Measurements from ENCODE around the gene ZFP3. TPM values are rescaled to one million over a fixed set of nuclear protein-coding genes. Genes with fewer than 3 reads are reported as not detected.
"Not testable (repeated sequence)": the region's sequence is repeated elsewhere in the genome, so short reads cannot be mapped to it uniquely, and the experiment has no call there.

Gene ZFP3
- polyA plus RNA-seq, 1 of the 3 experiments (the other 2 are of a cell fraction), result 1.5 TPM

DNA sequence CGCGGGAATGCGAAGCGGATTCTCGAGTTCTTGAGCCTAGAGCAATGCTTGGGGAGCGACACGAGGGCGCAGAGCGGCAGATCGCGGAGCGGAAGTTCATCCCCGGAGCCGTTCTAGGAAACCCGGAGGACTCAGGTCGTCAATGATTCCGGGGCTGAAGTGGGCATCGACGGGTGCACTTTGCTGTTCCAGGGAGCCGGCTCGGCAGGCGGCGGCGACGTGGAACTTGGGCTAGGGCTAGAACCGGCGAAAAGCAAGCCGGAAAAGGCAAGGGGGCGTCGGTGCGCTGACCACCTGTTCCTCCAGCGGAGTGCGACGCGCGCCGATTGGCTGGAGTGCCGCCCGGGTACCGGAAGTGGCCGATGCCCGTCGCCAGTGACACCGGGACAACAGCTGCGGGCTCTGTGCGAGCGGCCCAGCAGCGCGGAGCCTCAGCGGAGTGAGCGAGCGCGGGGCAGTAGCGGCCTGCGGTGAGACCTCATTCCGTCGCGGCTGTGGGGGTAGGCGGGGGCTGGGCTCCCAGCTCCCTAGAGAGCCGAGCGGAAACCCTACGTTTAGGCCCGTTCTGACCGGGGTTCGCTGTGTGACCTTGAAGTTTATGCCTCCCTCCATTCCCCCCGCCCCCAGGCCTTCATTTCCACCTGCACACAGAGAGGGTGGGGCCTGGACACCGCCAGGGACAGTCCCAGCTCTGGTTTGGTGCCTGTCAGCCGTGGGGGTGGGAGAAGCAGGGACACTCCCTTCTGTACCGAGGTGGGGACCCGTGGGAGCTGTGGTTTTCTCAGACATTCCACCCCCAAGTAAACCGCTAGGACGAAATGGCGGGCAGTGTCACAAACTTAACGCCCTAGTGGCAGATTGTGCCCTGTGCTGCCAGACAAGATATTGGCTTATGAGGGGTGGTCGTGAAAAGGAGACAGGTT lies at the start of gene ZFP3 (continued):
- TF ChIP-seq RFX5 (IDR thresholded peaks at IDR 0.05; ENCODE audit: low read length), result no peak
- no peak for TF ChIP-seq EP300 (IDR thresholded peaks at IDR 0.05; ENCODE audit: borderline replicate concordance in 1 of 2, low read depth in 1 of 2, low read length in 1 of 2)
- TF ChIP-seq TAF1 (IDR thresholded peaks at IDR 0.05; ENCODE audit: borderline replicate concordance, low read depth, low read length), result no peak
- TF ChIP-seq GABPA (IDR thresholded peaks at IDR 0.05; ENCODE audit: low read depth), result peak; percentile 84
- TF ChIP-seq TEAD4 (IDR thresholded peaks at IDR 0.05; ENCODE audit: borderline replicate concordance, insufficient read depth), result no peak
- TF ChIP-seq MXI1 (IDR thresholded peaks at IDR 0.05; ENCODE audit: low read depth, low read length), result no peak
- TF ChIP-seq RAD21 (IDR thresholded peaks at IDR 0.05; ENCODE audit: low read length), result no peak
- TF ChIP-seq, protein P1, sequence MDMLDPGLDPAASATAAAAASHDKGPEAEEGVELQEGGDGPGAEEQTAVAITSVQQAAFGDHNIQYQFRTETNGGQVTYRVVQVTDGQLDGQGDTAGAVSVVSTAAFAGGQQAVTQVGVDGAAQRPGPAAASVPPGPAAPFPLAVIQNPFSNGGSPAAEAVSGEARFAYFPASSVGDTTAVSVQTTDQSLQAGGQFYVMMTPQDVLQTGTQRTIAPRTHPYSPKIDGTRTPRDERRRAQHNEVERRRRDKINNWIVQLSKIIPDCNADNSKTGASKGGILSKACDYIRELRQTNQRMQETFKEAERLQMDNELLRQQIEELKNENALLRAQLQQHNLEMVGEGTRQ (IDR thresholded peaks at IDR 0.05; ENCODE audit: borderline replicate concordance, low read depth, low read length), result no peak
- TF ChIP-seq RXRA (IDR thresholded peaks at IDR 0.05; ENCODE audit: borderline replicate concordance, low read depth), result no peak

DNA sequence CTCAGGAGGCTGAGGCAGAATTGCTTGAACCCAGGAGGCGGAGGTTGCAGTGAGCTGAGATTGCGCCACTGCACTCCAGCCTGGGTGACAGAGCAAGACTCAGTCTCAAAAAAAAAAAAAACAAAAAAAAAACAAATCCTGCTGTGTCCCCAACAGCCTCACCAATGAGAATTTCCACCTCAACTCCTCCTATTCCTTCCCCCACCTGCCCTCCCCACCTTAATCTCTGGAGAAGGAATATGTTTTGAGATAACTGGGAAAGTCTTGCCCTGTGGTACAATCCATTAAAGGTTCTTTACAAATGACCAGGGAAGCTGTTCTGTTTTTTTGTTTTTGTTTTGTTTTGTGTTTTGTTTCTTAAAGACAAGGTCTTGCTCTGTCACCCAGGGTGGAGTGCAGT lies 48.1 kb upstream of the ZFP3 start:
- not testable (repeated sequence) for H3K27ac ChIP-seq (ENCODE audit: low read depth in 2 of 2, low read length in 1 of 2)

DNA sequence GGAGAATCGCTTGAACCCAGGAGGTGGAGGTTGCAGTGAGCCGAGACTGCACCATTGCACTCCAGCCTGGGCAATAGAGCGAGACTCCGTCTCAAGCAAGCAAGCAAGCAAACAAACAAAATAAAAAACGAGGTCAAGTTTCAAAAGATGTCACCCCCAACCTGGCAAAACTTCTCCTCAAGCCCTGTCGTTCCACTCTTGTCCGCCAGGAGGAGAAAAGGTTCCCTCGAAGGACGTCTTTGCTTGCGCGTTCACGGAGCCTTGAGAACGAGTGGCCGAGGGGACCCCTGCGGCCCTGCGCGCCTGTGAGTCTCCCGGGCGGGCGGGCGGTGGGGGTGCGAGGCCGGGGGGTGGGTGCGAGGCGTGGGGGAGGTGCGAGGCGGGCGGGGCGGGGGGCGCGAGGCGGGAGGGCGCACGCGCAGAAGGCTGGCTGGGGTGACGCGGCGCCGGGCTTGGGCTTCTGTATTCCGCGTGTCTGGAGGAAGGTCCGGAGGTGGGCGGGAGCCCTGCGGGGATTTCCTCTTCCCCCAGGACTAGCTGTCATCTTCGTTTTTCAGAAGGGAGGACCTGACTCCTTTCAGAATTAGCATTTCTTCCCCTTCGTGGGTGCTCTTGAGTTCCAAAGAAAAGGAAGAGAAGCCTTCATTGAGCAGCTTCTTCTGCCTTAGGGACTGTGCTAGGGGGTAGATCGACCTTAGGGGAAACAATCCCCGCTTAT lies 46.7 kb upstream of the ZFP3 start:
- H3K9ac ChIP-seq, result peak overlapping the region; percentile 43; the same call in 1 of the 2 replicates
- H3K27me3 ChIP-seq (ENCODE audit: insufficient read depth), result no peaks in the 10 kb centered on the region
- H4K20me1 ChIP-seq (ENCODE audit: insufficient read depth), result no peaks in the 10 kb centered on the region
- peaks cover 4% of the 10 kb centered on the region for H3F3A ChIP-seq (replicated peaks; ENCODE audit: insufficient read depth)
- peak overlapping the region; percentile 34 to 55; a peak in 3 of 4 replicates for H3K4me3 ChIP-seq (ENCODE audit: low read depth in 2 of 2, low read length in 1 of 2)
- H3K27ac ChIP-seq (ENCODE audit: low read depth in 2 of 2, low read length in 1 of 2), result peak overlapping the region in 1 of 2 experiments; percentile 11; a peak in 1 of 4 replicates
- H3K36me3 ChIP-seq (replicated peaks in 1 of 2; ENCODE audit: control insufficient read depth in 1 of 2, insufficient read depth in 2 of 2, low read length in 1 of 2), result no peaks in the 10 kb centered on the region
- H3K4me2 ChIP-seq, result peak overlapping the region; percentile 71
- H3K9me2 ChIP-seq, result no peaks in the 10 kb centered on the region
- no peaks in the 10 kb centered on the region for H3K79me2 ChIP-seq (ENCODE audit: insufficient read depth)
- POLR2A ChIA-PET, result no interaction called here
- no peaks in the 10 kb centered on the region for H3K9me3 ChIP-seq
- peak overlapping the region; percentile 99 for H2AFZ ChIP-seq (ENCODE audit: low read depth)
- peaks cover 0 to 2% of the 10 kb centered on the region in 2 experiments; a peak in 1 of 4 replicates for H3K4me1 ChIP-seq (ENCODE audit: control insufficient read depth in 1 of 2, insufficient read depth in 2 of 2, low read depth in 1 of 2, low read length in 1 of 2)
- peak; percentile 95 for DNase-seq
- WGBS (ENCODE audit: low lambda C conversion rate), result 10% methylated on average over 20 of the region's 48 CpGs
- CTCF ChIA-PET, result interaction anchor here (0.7 to 3.7 kb wide), 13 partner anchors 10 to 51 kb away, joined by 3 to 26 read pairs (median 4); no protein-coding TSS in a partner anchor
- TF ChIP-seq MXI1 (IDR thresholded peaks at IDR 0.05; ENCODE audit: low read depth, low read length), result no peak
- no peak for TF ChIP-seq TAF1 (IDR thresholded peaks at IDR 0.05; ENCODE audit: borderline replicate concordance, low read depth, low read length)
- no peak for TF ChIP-seq MEF2A (IDR thresholded peaks at IDR 0.05; ENCODE audit: borderline replicate concordance, low read depth)
- TF ChIP-seq EP300 (IDR thresholded peaks at IDR 0.05; ENCODE audit: borderline replicate concordance in 1 of 2, low read depth in 1 of 2, low read length in 1 of 2), result no peak
- TF ChIP-seq GABPA (IDR thresholded peaks at IDR 0.05; ENCODE audit: low read depth), result peak; percentile 43; the same call in 1 of the 2 replicates
- TF ChIP-seq RAD21 (IDR thresholded peaks at IDR 0.05; ENCODE audit: low read length), result peak; percentile 43
- no peak for TF ChIP-seq FOXM1 (IDR thresholded peaks at IDR 0.05; ENCODE audit: low read depth)
- TF ChIP-seq JUND (IDR thresholded peaks at IDR 0.05), result no peak
- no peak for TF ChIP-seq RFX5 (IDR thresholded peaks at IDR 0.05; ENCODE audit: low read length)
- TF ChIP-seq, protein P2, sequence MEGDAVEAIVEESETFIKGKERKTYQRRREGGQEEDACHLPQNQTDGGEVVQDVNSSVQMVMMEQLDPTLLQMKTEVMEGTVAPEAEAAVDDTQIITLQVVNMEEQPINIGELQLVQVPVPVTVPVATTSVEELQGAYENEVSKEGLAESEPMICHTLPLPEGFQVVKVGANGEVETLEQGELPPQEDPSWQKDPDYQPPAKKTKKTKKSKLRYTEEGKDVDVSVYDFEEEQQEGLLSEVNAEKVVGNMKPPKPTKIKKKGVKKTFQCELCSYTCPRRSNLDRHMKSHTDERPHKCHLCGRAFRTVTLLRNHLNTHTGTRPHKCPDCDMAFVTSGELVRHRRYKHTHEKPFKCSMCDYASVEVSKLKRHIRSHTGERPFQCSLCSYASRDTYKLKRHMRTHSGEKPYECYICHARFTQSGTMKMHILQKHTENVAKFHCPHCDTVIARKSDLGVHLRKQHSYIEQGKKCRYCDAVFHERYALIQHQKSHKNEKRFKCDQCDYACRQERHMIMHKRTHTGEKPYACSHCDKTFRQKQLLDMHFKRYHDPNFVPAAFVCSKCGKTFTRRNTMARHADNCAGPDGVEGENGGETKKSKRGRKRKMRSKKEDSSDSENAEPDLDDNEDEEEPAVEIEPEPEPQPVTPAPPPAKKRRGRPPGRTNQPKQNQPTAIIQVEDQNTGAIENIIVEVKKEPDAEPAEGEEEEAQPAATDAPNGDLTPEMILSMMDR (IDR thresholded peaks at IDR 0.05), result peak; percentile 66
- peak; percentile 55 for TF ChIP-seq SMC3 (IDR thresholded peaks at IDR 0.05; ENCODE audit: low read depth, low read length)
- TF ChIP-seq, protein P3, sequence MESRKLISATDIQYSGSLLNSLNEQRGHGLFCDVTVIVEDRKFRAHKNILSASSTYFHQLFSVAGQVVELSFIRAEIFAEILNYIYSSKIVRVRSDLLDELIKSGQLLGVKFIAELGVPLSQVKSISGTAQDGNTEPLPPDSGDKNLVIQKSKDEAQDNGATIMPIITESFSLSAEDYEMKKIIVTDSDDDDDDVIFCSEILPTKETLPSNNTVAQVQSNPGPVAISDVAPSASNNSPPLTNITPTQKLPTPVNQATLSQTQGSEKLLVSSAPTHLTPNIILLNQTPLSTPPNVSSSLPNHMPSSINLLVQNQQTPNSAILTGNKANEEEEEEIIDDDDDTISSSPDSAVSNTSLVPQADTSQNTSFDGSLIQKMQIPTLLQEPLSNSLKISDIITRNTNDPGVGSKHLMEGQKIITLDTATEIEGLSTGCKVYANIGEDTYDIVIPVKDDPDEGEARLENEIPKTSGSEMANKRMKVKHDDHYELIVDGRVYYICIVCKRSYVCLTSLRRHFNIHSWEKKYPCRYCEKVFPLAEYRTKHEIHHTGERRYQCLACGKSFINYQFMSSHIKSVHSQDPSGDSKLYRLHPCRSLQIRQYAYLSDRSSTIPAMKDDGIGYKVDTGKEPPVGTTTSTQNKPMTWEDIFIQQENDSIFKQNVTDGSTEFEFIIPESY (IDR thresholded peaks at IDR 0.05; ENCODE audit: borderline replicate concordance, low read depth), result no peak

More for the DNA sequence above, 48.1 kb upstream of the ZFP3 start:
- CTCF ChIA-PET, result interaction anchor here (0.6 to 3.7 kb wide), 8 partner anchors 13 to 49 kb away, joined by 3 to 26 read pairs (median 3); partner anchors contain the start of gene CAMTA2
- H3F3A ChIP-seq (replicated peaks; ENCODE audit: insufficient read depth), result peaks cover 11% of the 10 kb centered on the region
- H3K4me1 ChIP-seq (ENCODE audit: control insufficient read depth in 1 of 2, insufficient read depth in 2 of 2, low read depth in 1 of 2, low read length in 1 of 2); H2AFZ ChIP-seq (ENCODE audit: low read depth); H3K4me3 ChIP-seq (ENCODE audit: low read depth in 2 of 2, low read length in 1 of 2); H3K36me3 ChIP-seq (replicated peaks in 1 of 2; ENCODE audit: control insufficient read depth in 1 of 2, insufficient read depth in 2 of 2, low read length in 1 of 2); POLR2A ChIA-PET; H3K27me3 ChIP-seq (ENCODE audit: insufficient read depth); H3K9me3 ChIP-seq; DNase-seq; H4K20me1 ChIP-seq (ENCODE audit: insufficient read depth); H3K4me2 ChIP-seq; H3K9ac ChIP-seq; H3K9me2 ChIP-seq; H3K79me2 ChIP-seq (ENCODE audit: insufficient read depth): not testable (repeated sequence)
- 100% methylated on average over 2 of the region's 2 CpGs for WGBS (ENCODE audit: low lambda C conversion rate)
